Erythroblast (primary cell): ENCODE data around the gene B4GALNT3.
A peak's percentile ranks its signal among the peaks of the same experiment; 100 is the strongest.
"Not testable (repeated sequence)": the region's sequence is repeated elsewhere in the genome, so short reads cannot be mapped to it uniquely, and the experiment has no call there.

Experiments used
- DNase-seq, 2 experiments: peaks; one replicate each; lab custom pipeline; 2025; lab: John Stamatoyannopoulos, UW
- GATA1 ChIP-seq: IDR thresholded peaks from 2 replicates; pipeline ENCODE4 v1.6.1; 2011; ENCODE audit warnings: low read depth, mild to moderate bottlenecking, control low read depth, low read length, moderate library complexity
- POLR2A ChIP-seq: IDR thresholded peaks from 2 replicates; pipeline ENCODE4 v1.6.1; 2011; ENCODE audit warnings: mild to moderate bottlenecking, low read length

Gene B4GALNT3

DNA sequence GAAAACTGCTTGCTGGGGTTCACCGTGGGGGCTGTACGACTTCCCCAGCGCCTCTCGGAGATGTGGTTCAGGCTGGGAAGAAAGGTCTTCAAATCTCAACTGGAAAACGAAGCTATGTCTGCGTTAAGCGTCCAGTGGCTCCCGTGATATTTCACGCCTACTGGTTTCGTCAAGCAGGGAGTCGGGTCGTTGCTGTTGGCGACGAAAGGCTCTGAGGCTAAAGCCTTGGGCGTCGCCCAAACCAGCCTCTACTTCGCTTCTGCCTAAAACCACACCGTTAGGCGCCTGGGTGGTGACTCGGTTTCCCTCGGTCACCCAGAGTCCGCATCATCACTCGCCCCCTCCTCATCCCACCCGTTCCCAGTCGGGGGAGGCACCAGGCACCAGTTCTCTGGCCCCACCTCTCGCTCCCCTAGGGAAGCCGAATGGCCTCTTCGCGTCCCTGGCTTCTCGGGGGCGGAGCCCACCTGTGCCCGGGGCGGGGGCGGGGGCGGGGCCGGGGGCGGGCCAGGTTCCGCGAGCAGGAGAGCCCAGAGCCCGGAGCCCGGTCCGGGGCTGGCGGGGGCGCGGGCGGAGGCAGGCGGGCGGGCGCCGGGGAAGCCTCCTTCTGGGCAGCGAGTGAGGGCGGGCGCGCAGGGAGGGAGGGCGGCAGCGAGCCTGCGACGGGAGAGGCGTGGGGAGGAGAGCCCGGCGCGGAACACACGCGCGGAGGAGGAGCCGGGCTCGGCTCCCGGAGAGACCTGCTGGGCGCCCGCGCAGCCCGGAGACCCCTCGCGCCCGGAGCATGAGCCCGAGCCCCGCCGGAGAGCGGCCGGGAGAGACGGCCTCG is at the start of gene B4GALNT3:
B4GALNT3 (plus strand) TSS at position 510 of the 829 bp plus-strand sequence. CDS start 438 bp downstream, outside the sequence.
- DNase-seq = peak; percentile 15 to 23
- TF ChIP-seq POLR2A (no peak), GATA1 (no peak)

- TF ChIP-seq POLR2A = no peak
- no peak for TF ChIP-seq GATA1
- DNase-seq = no peak
Measured at GRCh38 chr12:414859-415258, 44.9 kb upstream of the B4GALNT3 start.

- no peak for DNase-seq
- TF ChIP-seq POLR2A (no peak), GATA1 (no peak)
Measured at GRCh38 chr12:418432-418831, 41.3 kb upstream of the B4GALNT3 start.

GRCh38 chr12:422526-422925 is 37.2 kb upstream of the B4GALNT3 start:
- TF ChIP-seq POLR2A (no peak), GATA1 (no peak)
- DNase-seq = no peak

DNA sequence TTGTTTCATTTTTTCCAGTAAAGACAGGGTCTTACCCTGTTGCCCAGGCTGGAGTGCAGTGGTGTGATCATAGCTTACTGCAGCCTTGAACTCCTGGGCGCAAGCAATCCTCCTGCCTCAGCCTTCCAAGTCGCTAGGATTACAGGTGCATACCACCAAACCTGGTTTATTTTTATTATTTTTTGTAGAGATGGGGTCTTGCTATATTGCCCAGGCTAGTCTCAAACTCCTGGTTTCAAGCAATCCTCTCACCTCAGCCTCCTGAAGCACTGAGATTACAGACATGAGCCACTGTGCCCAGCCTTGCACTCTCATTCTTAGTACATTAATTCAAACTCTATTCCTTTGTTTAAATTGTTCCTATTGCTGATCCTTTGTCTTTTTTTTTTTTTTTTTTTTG is 24.0 kb upstream of the B4GALNT3 start:
- DNase-seq = not testable (repeated sequence)

DNA sequence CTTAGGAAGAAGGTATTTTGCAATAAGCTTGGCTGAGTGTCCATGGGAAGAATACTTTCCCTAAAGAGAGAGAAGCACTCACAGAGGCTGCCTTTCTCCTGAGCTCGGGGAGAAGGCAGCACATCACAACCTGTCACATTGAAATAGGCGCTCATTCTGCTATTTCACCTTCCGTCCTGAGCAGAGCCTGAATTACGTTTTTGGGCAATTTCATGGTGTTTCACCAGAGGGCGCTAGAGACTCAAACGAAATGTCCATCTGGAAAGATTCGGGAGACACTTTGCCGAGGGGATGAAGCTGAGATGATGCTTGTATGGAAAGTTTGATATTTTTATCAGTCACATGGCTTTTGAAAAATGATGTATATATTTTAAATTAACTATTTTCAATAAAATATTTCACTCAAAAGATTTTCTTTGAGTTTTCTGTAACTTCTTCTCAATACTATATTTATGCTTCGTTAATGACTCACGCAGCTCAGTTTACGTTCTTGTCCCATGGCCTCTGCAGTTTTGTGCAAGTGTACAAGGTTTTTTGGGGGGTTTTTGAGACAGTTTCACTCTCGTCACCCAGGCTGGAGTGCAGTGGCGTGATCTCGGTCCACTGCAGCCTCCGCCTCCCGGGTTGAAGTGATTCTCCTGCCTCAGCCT is 17.4 kb upstream of the B4GALNT3 start:
- peak; percentile 36 to 72 for DNase-seq
- TF ChIP-seq GATA1 (no peak), POLR2A (no peak)

DNA sequence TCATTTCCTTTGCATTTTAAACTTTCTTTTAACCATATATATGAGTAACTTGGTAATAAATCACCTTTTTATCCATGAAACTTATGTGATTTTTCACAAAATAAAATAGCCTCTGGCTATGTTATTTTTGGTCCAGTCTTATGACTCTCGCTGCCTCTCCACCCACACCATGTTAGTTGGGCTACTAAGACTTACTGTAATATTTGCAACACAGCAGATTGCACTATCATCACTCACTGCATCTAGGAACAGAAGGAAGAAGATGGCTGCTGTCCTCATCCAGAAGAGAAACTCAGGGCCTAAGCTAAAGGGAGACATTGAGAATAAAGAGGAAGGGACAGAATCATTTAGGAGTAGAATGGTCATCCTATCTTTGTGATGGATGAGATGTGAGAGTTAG is 12.6 kb upstream of the B4GALNT3 start:
- TF ChIP-seq POLR2A (no peak), GATA1 (no peak)
- DNase-seq = no peak

DNA sequence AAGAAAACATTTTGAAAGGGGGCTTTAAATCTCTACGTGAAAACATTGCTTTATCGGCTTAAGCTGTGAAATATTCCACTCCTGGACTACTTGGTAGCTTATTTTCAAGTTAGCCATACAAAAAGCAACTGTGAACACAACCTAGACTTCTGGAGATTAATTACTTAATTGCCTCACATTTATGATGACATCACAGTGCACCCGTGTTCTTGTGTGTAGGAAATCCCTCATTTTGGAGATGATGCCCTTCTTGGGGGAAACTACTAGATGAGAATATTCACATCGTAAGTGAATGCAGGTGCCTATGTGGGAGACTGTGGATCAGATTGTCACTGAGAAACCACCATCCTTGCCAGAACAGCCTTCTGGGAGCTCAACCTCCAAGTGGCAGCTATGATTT is 10.5 kb upstream of the B4GALNT3 start:
- TF ChIP-seq GATA1 = no peak
- no peak for TF ChIP-seq POLR2A
- no peak for DNase-seq

DNA sequence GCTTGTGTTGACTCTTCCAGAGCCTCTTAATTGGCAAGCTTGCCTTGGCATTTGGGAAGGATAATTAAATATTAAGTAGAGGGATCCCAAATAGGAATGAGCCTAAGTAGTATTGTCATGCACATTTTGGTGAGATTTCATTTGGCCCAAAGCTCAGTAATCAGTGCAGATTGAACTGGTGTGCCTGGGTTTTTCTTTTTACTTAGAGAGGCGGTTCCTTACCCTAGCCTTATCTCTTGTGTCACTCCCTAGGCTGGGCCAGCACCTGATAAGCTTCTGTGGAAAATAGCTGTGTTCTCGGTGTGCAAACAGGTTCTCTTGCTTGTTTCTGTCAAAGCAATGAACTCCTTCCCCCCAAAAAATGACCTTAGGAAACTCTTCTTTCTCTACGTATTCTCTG is 9.3 kb upstream of the B4GALNT3 start:
- DNase-seq = peak; percentile 34 to 79
- TF ChIP-seq POLR2A = no peak
- no peak for TF ChIP-seq GATA1

- DNase-seq = no peak
- TF ChIP-seq GATA1 (no peak), POLR2A (no peak)
Measured at GRCh38 chr12:452667-453210, 7.0 kb upstream of the B4GALNT3 start.

- no peak for DNase-seq
- TF ChIP-seq GATA1 (no peak), POLR2A (no peak)
Measured at GRCh38 chr12:454833-455232, 4.9 kb upstream of the B4GALNT3 start.

DNA sequence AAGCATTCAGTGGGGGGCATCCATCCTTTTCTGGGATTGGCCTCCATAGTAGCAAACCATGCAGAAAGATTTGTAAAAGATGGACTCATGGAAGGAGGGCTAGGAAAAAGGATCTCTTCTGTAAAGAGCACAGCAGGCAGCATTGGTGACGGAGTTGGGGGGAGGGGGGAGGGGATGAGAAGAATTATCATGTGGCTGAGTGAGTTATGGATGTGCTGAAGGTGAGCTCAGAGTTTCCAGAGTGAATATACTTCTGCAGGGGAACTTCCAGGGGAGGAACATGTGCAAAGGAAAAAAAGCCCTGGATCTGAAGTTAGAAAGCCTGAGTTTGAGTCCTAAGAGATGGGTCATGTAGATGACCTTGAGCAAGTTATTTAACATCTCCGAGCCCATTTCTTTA is 3.9 kb upstream of the B4GALNT3 start:
- DNase-seq = no peak
- TF ChIP-seq GATA1 = no peak
- no peak for TF ChIP-seq POLR2A

GRCh38 chr12:457676-458075 is 2.1 kb upstream of the B4GALNT3 start:
- DNase-seq = no peak
- TF ChIP-seq POLR2A = no peak

GRCh38 chr12:459050-459429 is 699 bp upstream of the B4GALNT3 start:
- no peak for DNase-seq
- no peak for TF ChIP-seq POLR2A
- TF ChIP-seq GATA1 = no peak
